Kidney capillary endothelial cell (primary cell): Measurements from ENCODE around the gene ZNF451.

Experiments
- DNase-seq: peaks from one replicate; pipeline ENCODE4 v3.0.0-alpha.2; 2018; ENCODE audit warnings: low spot score

ZNF451 gene

DNA sequence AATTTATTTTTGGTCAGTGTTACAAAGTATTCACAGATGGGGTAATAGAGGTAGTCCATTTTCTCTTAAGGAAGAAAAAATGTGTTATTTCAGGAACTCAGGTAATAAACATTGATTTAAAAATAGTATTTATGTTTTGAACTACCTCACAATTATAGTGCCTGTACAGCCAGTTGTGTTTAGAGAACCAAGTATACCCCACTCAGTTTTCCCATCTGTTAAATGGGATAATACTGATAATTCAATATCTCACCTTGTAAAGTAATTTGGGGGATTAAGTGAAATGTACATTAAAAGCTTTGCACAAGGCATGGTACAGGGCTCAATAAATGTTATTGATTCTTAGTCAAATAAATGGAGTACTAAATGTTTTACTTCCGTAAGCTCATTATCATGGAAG is 4.7 kb downstream of the ZNF451 start:
- no peak for DNase-seq

DNA sequence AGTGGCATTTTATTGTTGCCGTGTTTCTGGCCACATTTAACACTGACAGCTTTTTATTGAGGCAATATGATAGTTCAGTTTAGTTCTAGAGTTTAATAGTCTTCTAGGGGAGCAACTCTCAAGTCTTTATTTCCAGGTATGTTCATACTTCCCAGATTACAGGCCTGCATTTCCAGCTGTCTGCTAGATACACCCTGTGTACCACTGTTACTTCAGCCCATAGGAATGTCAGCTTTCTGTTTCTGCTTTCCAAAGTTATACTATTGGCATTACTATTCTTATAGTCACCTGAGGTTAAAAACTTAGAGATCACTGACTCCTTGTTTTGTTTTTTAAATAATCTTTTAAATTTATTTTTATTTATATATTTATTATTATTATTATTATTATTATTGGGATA is 7.6 kb downstream of the ZNF451 start:
- no peak for DNase-seq

DNA sequence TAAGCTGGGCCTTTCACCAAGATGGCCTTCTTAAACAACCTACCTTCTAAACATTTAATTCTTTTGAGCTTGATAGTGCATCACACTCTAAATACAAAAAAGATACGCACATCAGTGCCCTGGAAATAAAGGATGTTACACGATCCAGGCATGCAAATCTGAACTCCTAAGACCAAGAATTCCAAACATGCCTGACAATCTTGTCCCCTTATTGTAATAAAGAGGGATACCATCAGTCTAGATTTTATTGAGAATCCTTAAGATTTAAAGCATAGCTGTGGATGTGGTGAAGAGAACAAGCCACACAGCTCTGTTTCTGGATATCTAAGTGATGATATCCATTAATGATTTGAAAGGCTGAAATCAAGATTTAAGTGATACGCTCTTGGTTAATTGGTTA is 13.0 kb downstream of the ZNF451 start:
- DNase-seq = no peak

DNA sequence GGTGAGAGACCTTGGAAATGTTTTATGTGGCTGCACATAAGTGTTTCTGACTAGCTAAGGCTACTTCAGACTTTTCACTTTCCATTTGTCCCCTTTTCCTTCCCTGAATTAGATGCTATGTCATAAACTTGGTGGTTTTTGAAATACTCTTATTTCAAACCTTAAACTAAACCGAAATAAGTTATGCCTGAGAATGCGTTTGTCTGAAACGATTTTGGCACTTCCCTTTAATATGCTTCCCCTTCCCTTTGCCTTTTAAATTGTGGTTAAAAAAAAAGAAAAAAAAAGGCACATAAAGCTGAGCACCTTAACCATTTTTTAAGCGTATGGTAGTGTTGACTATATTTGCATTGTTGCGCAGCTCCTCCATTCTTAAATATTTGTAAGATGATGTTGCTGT is 14.3 kb downstream of the ZNF451 start:
- no peak for DNase-seq

DNA sequence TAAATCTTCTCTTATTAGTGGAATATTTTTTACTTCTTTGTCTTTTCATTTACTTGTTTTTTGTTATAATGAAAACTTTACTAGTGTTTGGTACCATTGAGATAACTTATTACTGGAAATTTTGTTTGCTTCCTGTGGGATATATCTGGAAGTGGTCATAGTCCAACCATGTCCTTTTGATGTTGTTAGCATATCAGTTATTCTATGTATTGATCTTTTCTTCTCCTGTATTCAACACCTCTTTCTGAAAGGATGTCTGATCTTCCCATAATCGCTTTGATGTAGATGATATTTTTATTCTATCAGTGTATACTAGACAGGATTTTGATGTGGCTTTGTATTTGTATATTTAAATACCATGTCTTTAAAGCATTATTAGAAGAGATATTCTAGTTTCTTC is 17.0 kb downstream of the ZNF451 start:
- no peak for DNase-seq

DNA sequence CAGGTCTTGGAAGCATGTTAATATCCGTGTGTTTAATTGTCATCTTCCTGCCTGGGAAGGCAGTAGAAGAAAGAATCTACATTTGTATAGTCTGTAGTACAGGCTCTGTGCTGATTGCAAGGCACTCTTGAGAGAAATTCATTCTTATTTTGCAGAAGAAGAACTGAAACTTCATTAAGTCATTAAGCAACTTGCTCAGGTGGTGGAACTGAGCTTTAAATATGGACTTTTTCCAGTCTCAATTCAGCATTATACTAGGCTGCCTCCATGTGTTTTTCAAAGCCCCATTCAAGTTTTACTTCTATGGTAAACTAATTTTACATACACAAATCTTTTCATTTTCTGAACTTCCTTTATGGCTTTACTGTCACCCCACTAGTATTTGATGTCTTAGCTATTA is 18.7 kb downstream of the ZNF451 start:
- no peak for DNase-seq

DNA sequence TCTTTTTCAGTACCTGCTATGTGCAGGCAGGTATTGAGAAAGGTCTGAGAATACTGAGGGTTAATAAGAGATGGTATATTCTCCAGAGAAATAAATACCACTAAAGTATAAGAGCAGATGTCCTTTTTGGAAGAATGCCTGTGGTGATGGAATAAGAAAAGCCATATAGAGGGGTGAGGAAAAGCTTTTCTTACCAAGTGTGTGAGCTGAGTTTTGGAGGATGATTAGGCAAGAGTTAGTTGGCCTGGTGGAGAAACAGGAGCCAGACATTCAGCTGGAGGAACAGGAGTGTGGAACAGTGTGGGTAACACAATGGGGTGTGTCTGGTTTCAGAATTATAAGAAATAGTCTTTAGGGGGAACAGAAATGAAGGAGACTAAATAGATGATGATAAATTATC is 19.9 kb downstream of the ZNF451 start:
- DNase-seq = no peak

DNA sequence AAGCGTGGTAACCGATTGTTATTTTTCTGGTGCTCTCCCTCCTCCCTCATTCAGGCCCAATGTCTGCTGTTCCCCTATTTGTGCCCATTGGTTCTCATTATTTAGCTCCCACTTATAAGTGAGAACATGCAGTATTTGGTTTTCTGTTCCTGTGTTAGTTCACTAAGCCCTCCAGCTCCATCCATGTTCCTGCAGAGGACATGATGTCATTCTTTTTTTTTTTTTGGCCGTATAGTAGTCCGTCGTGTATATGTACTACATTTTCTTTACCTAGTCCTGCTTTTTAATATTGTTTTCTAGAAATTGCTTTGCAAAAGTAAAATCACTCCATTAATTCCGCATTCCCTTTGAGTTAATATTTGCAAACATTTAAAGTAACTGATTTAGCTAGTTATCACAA is 23.1 kb downstream of the ZNF451 start:
- DNase-seq = no peak

DNA sequence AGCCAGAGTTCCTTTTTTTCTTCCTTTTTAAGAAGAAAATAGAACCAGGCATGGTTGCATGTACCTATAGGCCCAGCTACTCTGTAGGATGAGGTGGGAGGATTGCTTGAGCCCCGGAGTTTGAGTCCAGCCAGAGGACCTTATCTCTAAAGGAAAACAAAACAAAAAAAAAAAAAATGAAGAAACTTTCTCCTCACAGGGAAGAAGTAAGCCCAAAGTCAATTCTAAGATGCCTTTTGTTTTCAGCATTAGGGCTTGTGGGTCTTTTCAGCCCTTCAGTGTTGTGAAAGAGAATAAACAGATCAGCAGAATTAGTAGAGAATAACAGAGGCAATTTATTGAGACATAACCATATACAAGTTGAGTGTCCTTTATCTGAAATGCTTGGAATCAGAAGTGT is 26.8 kb downstream of the ZNF451 start:
- DNase-seq = no peak

DNA sequence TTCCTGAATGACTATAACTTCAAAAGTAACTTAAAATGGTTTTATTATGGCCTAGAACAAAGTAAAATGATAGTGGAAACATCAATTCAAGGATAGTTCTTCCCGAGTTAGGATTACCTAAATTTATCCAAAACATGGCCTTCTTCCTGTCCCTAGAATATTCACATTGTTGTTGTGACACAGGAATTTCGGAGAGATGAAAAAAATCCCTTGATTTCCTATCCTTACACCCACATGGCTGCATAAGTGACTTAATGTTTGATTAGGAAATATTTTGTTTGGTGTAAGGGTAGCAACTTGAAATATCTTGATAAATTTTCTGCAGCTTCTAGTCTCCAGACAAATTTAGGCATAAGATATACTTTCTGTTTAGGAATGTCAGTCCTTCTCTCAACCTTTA is 27.8 kb downstream of the ZNF451 start:
- no peak for DNase-seq

DNA sequence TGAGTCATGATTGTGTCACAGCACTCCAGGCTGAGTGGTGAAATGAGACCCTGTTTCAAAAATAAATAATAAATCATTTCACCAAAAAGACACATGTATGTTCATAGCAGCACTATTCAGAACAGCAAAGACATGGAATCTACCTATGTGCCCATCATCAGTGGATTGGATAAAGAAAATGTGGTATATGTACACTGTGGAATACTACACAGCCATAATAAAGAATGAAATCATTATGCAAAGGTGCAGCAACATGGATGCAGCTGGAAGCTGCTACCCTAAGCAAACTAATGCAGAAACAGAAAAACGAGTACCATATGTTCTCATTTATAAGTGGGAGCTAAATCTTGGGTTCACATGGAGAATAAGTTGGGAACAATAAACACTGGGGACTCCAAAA is 33.1 kb downstream of the ZNF451 start:
- DNase-seq = no peak

DNA sequence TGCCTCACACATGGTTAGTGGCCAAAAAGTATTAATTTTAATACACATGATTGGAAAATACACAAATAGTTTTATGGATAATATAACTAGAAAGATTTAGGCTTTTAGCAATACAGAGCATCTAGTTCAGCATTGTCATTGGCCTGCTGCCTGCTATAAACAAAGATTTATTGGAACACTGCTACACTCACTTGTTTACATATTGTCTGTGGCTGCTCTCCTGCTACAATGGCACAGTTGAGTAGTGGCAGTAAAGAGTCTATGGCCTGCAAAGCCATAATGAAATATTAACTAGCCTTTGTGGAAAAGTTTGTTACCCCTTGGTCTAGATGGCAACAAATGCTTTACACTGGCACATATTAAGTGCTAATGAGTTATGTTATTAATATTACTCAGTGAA is 37.8 kb downstream of the ZNF451 start:
- no peak for DNase-seq

DNA sequence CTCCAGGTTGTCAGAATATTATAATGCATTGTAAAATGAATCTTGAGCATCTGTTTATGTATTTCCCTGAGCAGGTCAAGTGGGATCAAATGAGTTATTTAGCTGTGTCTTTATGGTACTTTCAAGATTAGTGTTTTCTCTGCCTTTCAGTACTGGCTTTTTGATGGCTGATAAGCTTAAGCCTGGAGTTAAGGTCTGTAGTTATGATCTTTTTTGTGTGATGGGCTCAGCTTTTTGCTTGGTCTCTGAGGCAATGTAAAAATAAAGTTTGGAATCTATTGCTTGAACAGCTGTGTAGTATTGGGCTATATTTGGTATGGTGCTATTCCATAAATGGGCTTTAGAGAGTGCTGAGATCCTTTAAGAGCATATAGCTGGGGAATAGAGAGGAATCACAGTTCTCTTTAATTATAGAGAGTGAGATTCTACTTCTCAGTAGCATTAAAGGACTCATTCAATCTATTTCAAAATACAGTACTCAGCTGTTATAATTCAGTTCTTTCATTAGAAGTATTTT is 40.7 kb downstream of the ZNF451 start:
- no peak for DNase-seq

DNA sequence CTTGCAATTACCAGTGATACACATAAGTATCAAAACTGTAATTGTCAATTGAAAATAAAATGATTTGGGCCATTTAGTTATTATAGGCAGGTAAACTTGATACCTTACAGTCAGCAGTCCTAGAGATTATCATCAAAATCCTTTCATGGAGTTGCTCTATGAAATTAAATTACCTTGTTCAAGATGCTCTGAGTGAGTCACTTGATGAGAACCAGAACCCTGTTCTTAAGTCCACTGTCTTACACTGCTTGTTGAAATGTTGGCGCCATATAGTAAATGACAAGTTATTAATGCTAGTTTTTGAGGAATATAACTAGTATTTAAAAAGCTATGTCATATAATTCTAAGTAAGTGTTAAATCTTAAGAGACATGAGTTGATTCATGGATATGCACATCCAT is 45.0 kb downstream of the ZNF451 start:
- no peak for DNase-seq

DNA sequence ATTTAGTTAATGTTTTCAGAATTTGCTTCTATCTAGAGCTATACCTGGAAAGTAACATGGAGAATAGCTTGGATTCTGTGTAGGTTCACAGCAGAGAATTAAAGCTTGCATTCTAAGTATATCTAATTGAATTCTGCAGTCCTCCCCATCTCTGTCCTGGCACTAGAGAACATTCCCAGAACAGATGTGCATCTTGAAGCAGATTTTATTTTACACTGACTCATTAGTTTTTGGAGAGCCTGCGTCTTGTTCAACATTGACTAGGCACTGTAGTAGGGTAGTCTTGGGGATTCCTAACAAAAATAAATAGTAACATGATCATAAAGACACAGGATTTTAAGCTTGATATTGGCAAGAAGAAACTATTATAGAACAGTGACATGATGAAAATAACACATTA is 45.9 kb downstream of the ZNF451 start:
- no peak for DNase-seq

DNA sequence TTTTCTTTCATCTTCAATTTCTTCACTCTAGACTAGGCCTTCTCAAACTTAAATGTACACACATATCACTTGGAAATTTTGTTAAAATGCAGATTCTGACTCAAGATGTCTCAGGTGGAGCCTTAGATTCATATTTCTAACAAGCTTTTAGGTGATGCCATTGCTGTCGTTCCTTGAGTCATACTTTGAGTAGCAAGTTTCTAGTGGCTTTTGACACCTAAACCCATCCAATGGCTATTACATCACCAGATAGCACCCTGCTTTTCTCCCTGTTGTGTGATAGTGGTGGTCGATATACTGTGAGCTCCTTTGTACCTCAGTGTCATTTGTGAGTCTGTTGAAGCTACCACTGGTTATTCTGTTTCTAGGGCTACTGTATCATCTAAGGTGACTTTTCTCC is 47.4 kb downstream of the ZNF451 start:
- no peak for DNase-seq

DNA sequence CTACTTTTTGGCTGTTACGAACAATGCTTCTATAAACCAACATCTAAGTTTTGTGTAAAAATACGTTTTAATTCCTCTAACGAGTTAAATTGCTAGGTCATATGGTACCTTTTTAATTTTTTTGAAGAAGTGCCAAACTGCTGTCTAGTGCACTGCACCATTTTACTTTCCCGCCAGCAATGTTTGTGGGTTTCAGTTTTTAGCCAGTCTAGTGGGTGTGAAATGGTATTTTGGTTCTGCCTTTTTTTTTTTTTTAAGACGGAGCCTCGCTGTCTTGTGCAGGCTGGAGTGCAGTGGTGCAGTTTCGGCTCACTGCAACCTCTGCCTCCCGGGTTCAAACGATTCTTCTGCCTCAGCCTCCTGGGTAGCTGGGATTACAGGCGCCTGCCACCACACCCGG is 48.0 kb downstream of the ZNF451 start:
- no peak for DNase-seq

DNA sequence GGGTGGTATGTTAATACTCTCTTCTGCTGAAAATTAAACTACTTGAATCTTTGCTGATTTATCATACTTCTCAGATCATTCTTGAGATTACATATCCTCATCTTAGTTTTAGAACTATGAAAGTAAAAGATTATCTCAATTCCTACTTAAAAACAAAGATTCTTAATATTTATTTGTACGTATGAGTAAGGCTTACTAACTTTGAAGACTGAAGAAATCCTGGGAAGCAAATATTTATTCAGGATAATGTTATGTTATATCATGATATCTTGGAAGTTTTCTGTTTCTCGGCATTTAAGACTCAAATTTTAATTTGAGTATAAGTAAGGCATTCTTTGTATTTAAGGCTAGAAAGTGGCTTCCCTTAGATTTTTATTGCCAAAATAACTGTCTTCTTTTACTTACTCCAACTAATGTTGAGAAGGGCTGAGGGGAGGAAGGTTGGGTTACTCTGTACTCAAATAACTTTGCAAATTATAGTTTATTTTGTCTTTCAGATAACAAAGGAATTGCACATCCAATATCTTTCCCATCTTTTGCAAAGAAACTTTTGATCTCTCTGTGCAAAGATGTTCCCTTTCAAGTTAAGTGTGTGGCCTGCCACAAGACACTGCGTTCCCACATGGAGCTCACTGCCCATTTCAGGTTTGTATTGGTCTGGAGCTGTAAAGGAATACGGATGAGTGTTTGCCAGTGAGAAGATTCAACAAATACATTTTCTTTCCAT is 51.6 kb downstream of the ZNF451 start:
- no peak for DNase-seq

DNA sequence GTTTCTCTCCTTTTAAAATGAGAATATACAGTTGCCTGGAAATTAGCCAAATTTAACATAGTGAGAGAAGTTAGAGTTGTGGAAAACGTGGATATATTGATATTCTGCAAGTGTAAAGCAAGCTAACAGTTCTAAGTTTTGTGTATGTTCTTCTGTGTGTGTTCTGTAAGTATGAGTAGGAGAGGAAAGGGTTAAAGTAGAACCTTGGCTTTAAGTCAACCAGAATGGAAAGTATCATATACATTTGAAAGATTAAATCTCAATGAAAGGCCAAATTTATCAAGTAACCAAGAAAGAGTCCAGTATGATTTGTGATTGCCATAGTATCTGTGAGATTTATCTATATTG is 52.2 kb downstream of the ZNF451 start:
- no peak for DNase-seq

DNA sequence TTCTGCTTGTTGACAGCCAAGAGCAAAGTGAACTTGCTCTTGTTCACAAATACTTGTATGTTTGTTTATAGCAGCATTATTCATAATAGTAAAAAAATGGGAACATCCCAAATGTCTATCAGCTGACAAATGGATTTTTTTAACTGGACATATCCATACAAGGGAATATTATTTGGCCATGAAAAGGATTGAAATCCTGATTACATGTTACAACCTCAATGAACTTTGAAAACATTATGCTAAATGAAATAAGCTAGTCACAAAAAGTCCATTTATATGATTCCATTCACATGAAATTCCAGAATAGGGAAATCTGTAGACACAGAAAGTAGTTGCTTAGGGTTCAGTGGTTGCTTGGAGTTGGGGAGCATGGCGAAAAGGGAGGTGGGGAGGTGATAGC is 53.7 kb downstream of the ZNF451 start:
- DNase-seq = no peak

DNA sequence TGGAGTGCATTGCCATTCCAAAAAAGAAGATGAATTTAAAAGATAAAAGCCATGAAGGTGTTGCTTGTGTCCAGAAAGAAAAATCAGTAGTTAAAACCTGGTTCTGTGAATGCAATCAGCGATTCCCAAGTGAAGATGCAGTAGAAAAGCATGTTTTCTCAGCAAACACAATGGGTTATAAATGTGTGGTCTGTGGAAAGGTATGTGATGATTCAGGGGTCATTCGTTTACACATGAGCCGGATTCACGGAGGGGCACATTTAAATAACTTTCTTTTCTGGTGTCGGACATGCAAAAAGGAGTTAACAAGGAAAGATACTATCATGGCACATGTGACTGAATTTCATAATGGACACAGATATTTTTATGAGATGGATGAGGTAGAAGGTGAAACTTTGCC is 57.4 kb downstream of the ZNF451 start:
- no peak for DNase-seq

DNA sequence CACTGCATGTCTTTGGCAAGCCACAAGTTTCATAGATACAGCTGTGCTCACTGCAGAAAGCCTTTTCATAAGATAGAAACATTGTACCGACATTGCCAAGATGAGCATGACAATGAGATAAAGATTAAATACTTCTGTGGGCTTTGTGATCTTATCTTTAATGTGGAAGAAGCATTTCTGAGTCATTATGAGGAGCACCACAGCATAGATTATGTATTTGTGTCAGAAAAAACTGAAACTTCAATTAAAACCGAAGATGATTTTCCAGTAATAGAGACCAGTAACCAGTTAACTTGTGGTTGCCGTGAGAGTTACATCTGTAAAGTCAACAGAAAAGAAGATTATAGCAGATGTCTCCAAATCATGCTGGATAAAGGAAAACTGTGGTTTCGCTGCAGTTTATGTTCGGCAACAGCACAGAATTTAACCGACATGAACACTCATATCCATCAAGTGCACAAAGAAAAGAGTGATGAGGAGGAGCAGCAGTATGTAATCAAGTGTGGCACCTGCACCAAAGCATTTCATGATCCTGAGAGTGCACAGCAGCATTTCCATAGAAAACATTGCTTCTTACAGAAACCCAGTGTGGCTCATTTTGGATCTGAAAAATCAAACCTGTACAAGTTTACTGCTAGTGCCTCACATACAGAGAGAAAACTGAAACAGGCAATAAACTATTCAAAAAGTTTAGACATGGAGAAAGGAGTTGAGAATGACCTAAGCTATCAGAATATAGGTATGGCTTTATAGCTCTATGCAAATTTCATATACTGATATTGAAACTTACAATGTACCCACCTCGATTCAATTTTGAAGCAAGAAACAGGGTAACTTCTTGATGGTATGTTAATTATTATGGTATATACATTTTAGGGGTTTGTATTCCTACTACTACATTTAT is 58.2 kb downstream of the ZNF451 start:
- DNase-seq = no peak

DNA sequence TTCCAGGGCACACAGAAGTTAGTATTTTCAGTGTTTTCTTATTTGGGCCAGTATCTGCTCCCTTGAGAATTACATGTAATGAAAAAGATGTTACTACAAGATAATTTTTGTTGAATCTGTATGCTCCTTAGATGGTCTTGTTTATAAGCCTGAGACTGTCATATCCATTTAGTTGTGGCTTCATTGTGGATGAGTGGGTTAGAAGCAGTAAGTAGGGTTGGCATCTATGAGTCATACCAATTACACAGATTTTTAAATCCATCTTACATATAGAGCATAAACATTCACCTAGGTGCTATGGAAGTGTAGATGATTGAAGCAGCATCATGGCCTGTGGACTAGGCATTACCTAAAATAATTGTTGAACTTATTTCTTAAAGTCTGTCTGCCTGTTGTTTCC is 68.7 kb downstream of the ZNF451 start:
- DNase-seq = no peak

DNA sequence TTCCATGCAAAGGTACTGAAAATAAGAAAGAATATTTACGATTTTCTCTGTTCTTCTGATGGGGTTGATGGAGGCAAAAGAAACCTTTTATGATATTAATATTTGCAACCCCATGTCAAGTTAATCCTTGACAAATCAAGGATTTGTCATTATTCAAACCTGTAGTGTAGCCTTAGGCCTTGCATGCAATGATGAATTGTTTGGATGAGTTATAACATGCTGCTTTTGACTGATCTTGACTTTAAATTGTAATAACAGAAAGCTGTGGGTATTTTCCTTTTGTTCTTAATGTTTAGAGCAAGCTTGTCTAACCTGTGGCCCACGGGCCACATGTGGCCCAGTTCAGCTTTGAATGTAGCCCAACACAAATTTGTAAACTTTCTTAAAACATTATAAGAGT is 69.1 kb downstream of the ZNF451 start:
- DNase-seq = no peak
